ENCODE data around the gene ARHGAP29.

Gene ARHGAP29

DNA sequence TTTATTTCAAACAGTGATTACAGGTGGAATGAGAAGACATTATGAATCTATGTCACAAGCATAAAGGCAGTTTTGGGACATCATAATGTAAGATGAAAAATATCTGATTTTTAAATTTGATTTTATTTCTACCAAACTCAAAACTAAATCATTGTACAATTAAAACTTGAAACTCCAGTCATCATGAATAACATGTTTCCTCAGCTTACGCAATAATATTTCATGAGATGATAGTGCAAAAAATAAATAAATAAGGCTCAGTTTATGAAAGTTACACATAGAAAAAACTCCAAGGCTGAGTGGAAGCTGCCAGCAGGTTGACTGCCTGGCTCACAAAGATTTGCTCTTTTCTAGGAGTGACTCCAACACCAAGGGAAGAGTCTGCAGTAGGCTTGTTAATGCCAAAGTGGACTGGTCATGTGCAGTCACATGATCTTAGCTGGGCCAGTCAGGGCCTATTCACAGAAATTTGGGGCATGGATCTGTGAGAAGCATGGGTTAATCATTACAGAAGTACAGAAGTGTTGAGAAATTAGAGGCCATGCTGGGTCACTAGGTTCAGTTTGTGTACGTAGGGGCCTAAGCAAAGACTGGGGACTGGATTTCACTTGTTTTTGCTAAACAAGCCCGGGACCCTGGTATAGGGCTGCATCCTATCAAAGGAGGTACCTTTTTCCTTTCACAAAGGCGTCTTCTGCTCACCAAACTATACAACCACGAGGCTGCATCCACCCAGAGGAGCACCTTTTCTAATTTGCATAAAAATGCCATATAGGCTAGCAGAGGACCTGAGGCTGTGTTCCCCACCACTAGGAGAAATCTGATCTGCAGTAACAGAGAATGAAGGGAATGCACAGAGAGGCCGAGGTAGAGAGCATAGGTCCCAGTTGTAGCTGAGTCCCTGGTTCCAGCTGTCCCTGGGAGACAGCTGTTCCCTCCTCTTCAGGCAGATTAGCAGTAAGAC, 111.6 kb downstream of the ARHGAP29 start:
- in situ Hi-C loops (cut with MboI; ENCODE audit: low sequenced_read_pairs): no loop called here

DNA sequence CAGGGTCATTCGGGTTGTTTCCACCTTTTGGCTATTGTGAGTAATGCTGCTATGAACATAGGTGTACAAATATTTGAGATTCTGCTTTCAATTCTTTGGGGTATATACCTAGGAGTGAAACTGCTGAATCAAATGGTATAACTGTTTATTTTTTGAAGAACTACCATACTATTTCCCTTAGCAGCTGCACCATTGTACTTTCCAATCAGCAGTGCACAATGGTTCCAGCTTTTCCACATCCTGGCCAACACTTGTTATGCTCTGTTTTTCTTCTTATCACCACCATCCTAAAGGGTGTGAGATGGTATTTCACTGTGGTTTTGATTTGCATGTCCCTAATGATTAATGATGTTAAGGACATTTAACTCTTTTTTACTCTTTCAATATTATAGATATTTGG, 112.8 kb downstream of the ARHGAP29 start:
- in situ Hi-C loops (cut with MboI; ENCODE audit: low sequenced_read_pairs): no loop called here

DNA sequence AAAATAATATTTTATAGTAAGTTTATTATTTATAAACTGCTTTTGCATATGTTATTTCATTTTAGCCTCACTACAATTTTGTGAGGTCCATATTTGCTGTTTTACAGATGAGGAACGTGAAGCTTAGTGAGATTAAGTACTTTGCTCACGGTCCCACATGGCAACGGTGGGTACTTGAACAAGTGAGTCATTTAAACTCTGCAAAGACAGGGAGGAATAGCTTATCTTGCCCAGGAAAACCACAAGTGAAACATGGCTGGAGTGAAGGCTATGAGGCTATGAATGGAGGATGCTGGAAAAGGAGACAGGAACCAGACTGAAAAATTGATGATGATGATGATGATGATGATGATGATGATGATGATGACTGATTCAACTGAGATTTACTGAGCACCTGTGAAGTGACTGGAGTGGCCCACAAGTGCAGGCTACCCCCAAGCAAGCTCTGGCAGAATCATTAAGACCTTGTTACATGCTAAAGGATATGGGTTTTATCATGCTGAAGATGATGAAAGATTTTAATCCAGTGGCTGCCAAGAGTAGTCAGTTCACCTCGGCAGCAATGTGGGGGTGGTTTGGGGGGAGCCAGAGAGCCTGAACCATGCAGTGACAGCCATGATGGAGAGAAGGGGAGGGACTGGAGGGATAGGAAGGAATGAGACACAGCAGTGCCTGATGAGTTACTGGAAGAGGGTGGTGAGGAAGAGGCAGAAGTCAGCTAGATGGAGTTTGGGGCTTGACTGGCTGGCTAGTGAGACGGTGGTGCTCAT, 115.0 kb downstream of the ARHGAP29 start:
- in situ Hi-C loops (cut with MboI; ENCODE audit: low sequenced_read_pairs): no loop called here
